Prostate gland (tissue), 2 donors: ENCODE data around the gene GRAMD2A.

Experiments
- POLR2AphosphoS5 ChIP-seq: sonication (generic); formaldehyde crosslinking; IDR thresholded peaks from one replicate; pipeline ENCODE4 v1.6.1; 2017; ENCODE audit warnings: antibody characterized with exemption
- TF ChIP-seq, protein P1 (sequence below), 4 experiments: fragments of 200-600 bp in 2 of 4; fragments of 450-650 bp in 2 of 4; sonication (generic) in 2 of 4; IDR thresholded peaks; 1 replicate in 3 of 4; 2 replicates in 1 of 4; pipeline ENCODE4 v1.5.1; 2016 to 2019; ENCODE audit warnings: antibody characterized with exemption in 4 of 4, mild to moderate bottlenecking in 2 of 4, moderate library complexity in 2 of 4

GRCh38 chr15:72141171-72142084, 56.2 kb downstream of the GRAMD2A start:
- TF ChIP-seq, protein P1, sequence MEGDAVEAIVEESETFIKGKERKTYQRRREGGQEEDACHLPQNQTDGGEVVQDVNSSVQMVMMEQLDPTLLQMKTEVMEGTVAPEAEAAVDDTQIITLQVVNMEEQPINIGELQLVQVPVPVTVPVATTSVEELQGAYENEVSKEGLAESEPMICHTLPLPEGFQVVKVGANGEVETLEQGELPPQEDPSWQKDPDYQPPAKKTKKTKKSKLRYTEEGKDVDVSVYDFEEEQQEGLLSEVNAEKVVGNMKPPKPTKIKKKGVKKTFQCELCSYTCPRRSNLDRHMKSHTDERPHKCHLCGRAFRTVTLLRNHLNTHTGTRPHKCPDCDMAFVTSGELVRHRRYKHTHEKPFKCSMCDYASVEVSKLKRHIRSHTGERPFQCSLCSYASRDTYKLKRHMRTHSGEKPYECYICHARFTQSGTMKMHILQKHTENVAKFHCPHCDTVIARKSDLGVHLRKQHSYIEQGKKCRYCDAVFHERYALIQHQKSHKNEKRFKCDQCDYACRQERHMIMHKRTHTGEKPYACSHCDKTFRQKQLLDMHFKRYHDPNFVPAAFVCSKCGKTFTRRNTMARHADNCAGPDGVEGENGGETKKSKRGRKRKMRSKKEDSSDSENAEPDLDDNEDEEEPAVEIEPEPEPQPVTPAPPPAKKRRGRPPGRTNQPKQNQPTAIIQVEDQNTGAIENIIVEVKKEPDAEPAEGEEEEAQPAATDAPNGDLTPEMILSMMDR (IDR thresholded peaks at IDR 0.05) = no peak
- TF ChIP-seq POLR2AphosphoS5 = no peak
